HG02759 (cell line): ENCODE results near the gene ANKS1B.
"Not testable (repeated sequence)": the region's sequence is repeated elsewhere in the genome, so short reads cannot be mapped to it uniquely, and the experiment has no call there.

Source experiments
- ATAC-seq: cut with Tn5 transposase; IDR thresholded peaks from one replicate; pipeline ENCODE4 v1.9.1; 2021; ENCODE audit warnings: mild to moderate bottlenecking, moderate library complexity; ENCODE audit not compliant: unreplicated experiment

Gene ANKS1B

GRCh38 chr12:99709116-99709515 is 275.6 kb downstream of the ANKS1B start:
- ATAC-seq = no peak

DNA sequence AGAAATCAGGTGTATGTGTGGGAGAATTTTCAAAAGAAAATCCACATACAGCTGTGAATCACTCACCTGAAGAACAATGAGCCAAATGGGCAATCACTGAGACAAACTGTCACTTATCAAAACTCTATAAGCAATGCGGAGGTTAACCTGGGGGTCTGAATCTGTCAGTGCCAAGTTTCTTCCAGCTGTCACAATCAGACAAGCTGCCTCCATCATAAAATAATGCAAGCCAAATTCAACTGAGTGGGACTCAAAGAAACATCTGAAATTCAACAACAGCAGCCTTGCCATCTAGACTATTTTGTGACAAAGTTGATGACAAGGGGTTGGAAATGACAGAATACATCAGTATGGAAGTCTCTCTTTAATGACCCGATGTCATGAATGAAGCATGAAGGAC is 276.9 kb downstream of the ANKS1B start:
- ATAC-seq = no peak

- ATAC-seq = no peak
These were observed 277.8 kb downstream of the ANKS1B start for GRCh38 chr12:99706736-99707473.

DNA sequence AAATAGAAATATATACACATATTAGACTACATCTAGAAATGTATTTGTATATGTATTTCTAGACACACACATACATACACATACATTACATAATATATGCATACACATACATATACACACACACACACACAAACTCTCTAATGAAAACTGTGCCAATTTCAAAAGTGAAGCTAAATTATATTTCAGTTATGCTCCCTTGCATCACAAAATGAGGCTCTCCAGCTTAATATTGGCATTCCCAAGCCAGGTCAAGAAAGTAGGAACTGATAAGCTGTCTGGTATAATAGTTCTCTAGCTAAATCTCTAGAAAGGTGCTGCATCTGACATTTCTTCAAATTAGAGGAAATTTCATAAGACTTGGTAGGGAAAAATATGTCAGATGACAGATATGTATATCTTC is 280.3 kb downstream of the ANKS1B start:
- no peak for ATAC-seq

GRCh38 chr12:99704036-99704435 is 280.7 kb downstream of the ANKS1B start:
- no peak for ATAC-seq

- no peak for ATAC-seq
These were observed 284.7 kb downstream of the ANKS1B start for GRCh38 chr12:99700032-99700431.

DNA sequence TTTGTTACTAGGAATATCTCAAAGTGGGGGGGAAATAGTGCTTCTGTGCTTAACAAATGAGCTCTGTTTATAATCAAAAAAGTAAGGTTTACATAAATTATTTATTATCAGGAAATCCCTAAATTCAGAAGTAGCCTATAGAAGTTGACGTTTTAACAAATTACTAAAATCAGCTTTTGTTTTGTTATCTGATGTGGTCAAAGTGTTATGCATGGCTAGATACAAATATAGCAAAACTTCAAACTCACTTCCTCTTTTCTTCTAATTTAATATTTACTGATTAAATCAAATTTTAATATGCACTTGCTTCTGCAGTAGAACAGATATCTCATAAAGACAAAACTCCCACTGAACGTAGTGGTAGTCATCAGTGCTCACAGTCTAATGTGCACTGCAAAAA is 289.7 kb downstream of the ANKS1B start:
- ATAC-seq = no peak

- no peak for ATAC-seq
These were observed 298.6 kb downstream of the ANKS1B start for GRCh38 chr12:99686142-99686541.

- ATAC-seq = no peak
These were observed 304.5 kb downstream of the ANKS1B start for GRCh38 chr12:99680276-99680675.

DNA sequence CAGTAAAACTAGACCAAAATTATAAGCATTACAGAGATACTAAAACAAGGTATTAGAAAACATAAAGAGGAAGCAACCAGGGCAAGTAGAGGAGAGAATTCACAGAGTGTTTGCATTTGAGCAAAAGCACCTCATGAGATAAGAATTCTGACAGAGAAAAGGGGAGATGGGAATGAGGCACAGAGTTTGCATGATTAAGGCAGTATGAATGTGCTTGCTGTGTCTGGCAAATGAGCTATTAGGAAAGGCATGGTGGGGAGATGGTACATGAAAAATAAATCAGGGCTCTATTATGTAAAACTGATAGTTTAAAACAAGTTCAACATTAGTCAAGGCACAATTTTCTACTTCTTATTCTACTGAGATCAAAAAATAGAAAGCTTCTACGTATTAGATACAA is 314.1 kb downstream of the ANKS1B start:
- no peak for ATAC-seq

GRCh38 chr12:99658671-99659349 is 325.9 kb downstream of the ANKS1B start:
- ATAC-seq = no peak

GRCh38 chr12:99649551-99649950 is 335.2 kb downstream of the ANKS1B start:
- ATAC-seq = no peak

- no peak for ATAC-seq
These were observed 336.6 kb downstream of the ANKS1B start for GRCh38 chr12:99648183-99648582.

DNA sequence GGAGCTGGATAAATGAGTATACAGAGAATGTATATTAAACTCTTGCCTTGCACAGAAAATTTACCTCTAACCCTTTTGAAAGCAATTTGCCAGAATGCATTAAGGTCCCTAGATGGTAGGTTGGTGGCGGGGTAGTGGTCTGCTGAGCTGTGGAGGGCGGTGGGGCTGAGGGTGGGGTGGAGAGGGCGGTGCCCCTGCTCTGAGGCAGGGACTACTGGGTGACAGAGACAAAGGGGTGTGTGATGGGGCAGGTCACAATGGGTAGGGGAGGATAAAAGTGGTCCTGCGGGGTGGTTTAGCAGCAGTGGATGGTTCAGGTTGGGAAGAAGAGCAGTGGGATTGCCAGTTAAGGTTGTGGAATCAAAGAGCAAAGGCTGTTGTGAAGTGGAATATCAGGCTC is 337.3 kb downstream of the ANKS1B start, which contains the start of gene GARIN6:
GARIN6 (plus strand) TSS at position 301 of the 400 bp plus-strand sequence. CDS start 422 bp downstream, outside the sequence.
- ATAC-seq = no peak

DNA sequence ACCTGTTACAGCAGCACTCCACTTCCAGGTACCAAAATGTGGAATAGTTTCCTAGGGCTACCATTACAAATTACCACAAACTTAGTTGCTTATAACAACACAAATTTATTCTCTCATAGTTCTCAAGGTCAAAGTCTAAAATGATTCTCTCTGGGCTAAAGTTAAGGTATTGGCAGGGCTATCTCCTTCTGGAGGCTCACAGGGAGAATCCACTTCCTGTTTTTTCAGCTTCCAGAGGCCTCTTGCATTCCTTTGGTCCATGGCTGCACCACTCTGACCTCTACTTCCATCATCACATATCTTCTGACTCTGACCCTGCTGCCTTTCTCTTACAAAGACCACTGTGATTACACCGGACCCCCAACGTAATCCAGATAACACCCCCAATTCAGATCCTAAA is 340.1 kb downstream of the ANKS1B start:
- ATAC-seq = no peak

GRCh38 chr12:99627459-99627858 is 357.3 kb downstream of the ANKS1B start:
- no peak for ATAC-seq

DNA sequence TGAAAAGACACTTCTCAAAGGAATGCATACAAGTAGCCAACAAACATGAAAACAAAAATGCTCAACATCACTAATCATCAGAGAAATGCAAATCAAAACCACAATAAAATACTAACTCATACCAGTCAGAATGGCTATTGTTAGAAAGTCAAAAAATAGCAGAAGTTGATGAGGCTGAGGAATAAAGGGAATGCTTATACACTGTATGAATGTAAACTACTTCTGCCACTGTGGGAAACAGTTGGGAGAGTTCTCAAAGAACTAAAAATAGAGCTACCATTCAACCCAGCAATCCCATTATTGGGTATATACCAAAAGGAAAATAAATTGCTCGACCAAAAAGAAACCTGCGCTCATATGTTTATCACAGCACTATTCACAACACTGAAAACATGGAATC is 360.1 kb downstream of the ANKS1B start:
- ATAC-seq = not testable (repeated sequence)

DNA sequence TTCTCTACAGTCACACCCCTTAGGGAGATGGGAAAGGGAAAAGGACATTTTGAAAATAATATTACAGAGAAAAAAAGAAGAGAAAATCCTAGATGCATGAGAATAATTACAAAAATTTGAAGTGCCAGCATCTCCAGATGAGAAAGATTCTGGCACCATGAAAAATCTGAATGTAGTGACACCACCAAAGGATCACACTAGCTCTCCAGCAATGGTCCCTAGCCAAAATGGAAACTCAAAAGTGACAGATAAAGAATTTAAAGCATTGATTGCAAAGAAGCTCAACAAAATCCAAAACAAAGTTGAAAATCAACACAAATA is 364.6 kb downstream of the ANKS1B start:
- no peak for ATAC-seq

- ATAC-seq = peak; percentile 95
These were observed 365.2 kb downstream of the ANKS1B start for GRCh38 chr12:99619389-99620158.

DNA sequence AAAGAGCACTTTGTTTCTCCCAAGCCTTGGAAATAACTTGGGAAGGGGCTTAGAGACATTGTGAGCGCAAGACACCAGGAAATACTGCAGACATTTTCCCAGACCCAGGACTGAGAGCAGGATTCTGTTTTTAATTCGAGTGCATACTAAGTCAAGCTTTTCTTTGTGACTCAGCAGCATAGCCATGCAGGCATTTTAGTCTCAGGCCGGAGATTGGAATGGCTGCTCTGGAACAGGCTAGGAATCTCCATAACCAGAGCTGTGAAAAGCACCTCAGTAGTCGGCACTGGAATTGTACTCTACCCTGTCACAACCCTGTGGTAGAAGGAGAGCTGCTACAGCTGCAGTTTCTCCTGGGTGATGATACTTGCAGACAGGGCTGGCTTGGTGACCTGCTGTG is 366.1 kb downstream of the ANKS1B start:
- ATAC-seq = no peak

GRCh38 chr12:99611599-99611998 is 373.1 kb downstream of the ANKS1B start:
- no peak for ATAC-seq

- no peak for ATAC-seq
These were observed 373.6 kb downstream of the ANKS1B start for GRCh38 chr12:99611117-99611516.
